ENCODE data around the gene CTAGE6.
"Not testable (repeated sequence)": the region's sequence is repeated elsewhere in the genome, so short reads cannot be mapped to it uniquely, and the experiment has no call there.

Gene CTAGE6

GRCh38 chr7:143737037-143737819, 20.3 kb downstream of the CTAGE6 start:
- not testable (repeated sequence) for DNase-seq, H3K4me3 Mint-ChIP-seq, H3K27ac Mint-ChIP-seq, H3K4me1 Mint-ChIP-seq, H3K9me3 Mint-ChIP-seq, H3K36me3 Mint-ChIP-seq, H3K27me3 Mint-ChIP-seq
- peak; percentile 52 to 66 for ATAC-seq (replicated peaks)

GRCh38 chr7:143735962-143736361, 21.5 kb downstream of the CTAGE6 start:
- no peaks in the 10 kb centered on the region for H3K27me3 Mint-ChIP-seq
- H3K4me3 Mint-ChIP-seq: no peak overlapping the region
- H3K4me1 Mint-ChIP-seq: peaks cover 0 to 2% of the 10 kb centered on the region in 2 donors
- no peaks in the 10 kb centered on the region for H3K9me3 Mint-ChIP-seq
- H3K27ac Mint-ChIP-seq: no peak overlapping the region
- DNase-seq (no peak), ATAC-seq (replicated peaks) (no peak)
- H3K36me3 Mint-ChIP-seq: no peaks in the 10 kb centered on the region

- Mint-ChIP-seq H3K4me1 (peaks cover 0 to 2% of the 10 kb centered on the region in 2 donors), H3K9me3 (no peaks in the 10 kb centered on the region), H3K27ac (no peak overlapping the region), H3K36me3 (peaks cover 3 to 12% of the 10 kb centered on the region in 2 donors), H3K4me3 (no peak overlapping the region), H3K27me3 (no peaks in the 10 kb centered on the region)
- no peak for DNase-seq
- no peak for ATAC-seq (replicated peaks)
Observed at GRCh38 chr7:143733876-143734275, 23.6 kb downstream of the CTAGE6 start.

DNA sequence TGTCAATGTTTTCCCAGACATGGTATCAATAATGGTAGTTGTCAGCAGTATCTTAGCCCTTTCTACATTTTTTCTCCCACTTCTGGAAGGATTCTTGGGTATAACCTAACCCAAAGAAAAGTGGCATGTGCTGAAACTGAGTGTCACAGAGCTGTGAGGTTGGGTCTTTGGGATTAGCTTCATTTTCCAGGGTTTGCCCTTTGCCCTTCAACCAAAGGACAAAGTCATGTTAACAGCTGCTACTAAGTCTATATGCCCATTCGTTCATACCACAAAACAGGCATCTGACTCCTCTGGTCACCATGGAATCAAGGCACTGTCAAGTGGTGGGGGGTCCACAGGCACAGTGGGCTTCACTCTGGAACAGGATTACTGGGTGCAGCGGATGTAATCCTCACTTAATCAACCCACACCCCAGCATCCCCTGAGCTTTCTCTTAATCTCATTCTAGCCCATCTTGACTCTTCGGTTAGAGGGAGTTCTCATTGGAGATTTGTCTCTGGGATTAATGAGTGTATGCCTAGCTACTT, 29.1 kb downstream of the CTAGE6 start:
- Mint-ChIP-seq H3K9me3 (no peaks in the 10 kb centered on the region), H3K27ac (no peak overlapping the region), H3K27me3 (no peaks in the 10 kb centered on the region), H3K36me3 (peaks cover 4 to 12% of the 10 kb centered on the region in 2 donors), H3K4me1 (no peaks in the 10 kb centered on the region), H3K4me3 (no peak overlapping the region)
- DNase-seq: no peak
- ATAC-seq (replicated peaks): no peak

DNA sequence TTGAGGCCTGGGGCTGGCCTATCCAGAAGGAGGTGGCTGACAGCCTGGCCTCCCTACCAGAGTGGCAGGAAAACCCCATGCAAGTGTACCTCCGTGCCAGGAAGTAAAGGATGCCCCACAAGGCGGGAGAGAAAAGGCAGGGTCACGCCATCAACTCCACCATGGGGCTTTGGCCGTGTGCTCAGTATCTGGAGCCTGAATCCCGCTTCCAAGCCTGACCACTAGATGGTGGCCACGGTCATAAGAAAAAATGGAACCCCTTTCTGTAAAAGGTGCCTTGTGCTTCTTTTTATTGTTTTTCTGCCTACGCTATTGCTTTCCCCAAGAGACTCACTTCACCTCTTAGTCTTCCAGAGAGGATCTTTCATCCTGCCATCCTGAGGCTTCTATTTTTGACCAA, 29.9 kb downstream of the CTAGE6 start:
- H3K27ac Mint-ChIP-seq, H3K9me3 Mint-ChIP-seq, H3K4me3 Mint-ChIP-seq, H3K27me3 Mint-ChIP-seq, DNase-seq, H3K4me1 Mint-ChIP-seq: not testable (repeated sequence)
- ATAC-seq (replicated peaks): peak; percentile 64 to 68
- peaks cover 4 to 12% of the 10 kb centered on the region in 2 donors for H3K36me3 Mint-ChIP-seq

GRCh38 chr7:143726143-143726542, 31.4 kb downstream of the CTAGE6 start:
- H3K27me3 Mint-ChIP-seq; H3K4me3 Mint-ChIP-seq; DNase-seq; H3K27ac Mint-ChIP-seq; H3K4me1 Mint-ChIP-seq; ATAC-seq (replicated peaks); H3K9me3 Mint-ChIP-seq: not testable (repeated sequence)
- H3K36me3 Mint-ChIP-seq: peaks cover 4 to 12% of the 10 kb centered on the region in 2 donors

- DNase-seq; H3K9me3 Mint-ChIP-seq; H3K27ac Mint-ChIP-seq; H3K4me1 Mint-ChIP-seq; H3K4me3 Mint-ChIP-seq; H3K27me3 Mint-ChIP-seq; H3K36me3 Mint-ChIP-seq; ATAC-seq (replicated peaks): not testable (repeated sequence)
Observed at GRCh38 chr7:143720335-143720734, 37.2 kb downstream of the CTAGE6 start.

GRCh38 chr7:143715543-143716193, 41.8 kb downstream of the CTAGE6 start:
- ATAC-seq (replicated peaks): not testable (repeated sequence)

GRCh38 chr7:143714581-143715454, 42.7 kb downstream of the CTAGE6 start:
- H3K27me3 Mint-ChIP-seq; H3K4me3 Mint-ChIP-seq; ATAC-seq (replicated peaks); H3K36me3 Mint-ChIP-seq; DNase-seq; H3K4me1 Mint-ChIP-seq; H3K27ac Mint-ChIP-seq; H3K9me3 Mint-ChIP-seq: not testable (repeated sequence)

More at GRCh38 chr7:143715543-143716193, 41.8 kb downstream of the CTAGE6 start:
- H3K9me3 Mint-ChIP-seq, H3K27ac Mint-ChIP-seq, H3K4me3 Mint-ChIP-seq, H3K4me1 Mint-ChIP-seq, H3K36me3 Mint-ChIP-seq, H3K27me3 Mint-ChIP-seq, DNase-seq: not testable (repeated sequence)

DNA sequence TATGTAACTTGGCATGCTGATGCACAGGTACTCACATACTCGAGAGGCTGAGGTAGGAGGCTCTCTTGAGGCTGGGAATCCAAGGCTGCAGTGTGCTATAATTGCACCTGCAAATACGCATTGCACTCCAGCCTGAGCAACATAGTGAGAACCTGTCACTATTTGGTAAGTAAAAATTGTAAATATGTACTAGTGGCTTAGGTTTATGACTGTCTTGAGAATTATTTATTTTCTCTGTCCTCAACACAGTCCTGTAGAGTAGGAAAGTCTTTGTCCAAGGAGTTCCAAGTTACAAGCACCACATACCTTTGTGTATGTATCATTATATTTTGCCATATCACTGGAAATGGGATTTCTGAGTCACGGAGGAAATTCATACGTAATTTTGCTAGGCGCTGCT, 45.1 kb downstream of the CTAGE6 start:
- ATAC-seq (replicated peaks); H3K27ac Mint-ChIP-seq; H3K36me3 Mint-ChIP-seq; H3K27me3 Mint-ChIP-seq; H3K4me3 Mint-ChIP-seq; H3K9me3 Mint-ChIP-seq; DNase-seq; H3K4me1 Mint-ChIP-seq: not testable (repeated sequence)

- not testable (repeated sequence) for H3K27ac Mint-ChIP-seq
Observed at GRCh38 chr7:143711727-143712324, 45.7 kb downstream of the CTAGE6 start.

GRCh38 chr7:143709895-143710294, 47.6 kb downstream of the CTAGE6 start:
- not testable (repeated sequence) for ATAC-seq (replicated peaks); H3K9me3 Mint-ChIP-seq; H3K4me3 Mint-ChIP-seq; H3K27ac Mint-ChIP-seq; H3K36me3 Mint-ChIP-seq; H3K27me3 Mint-ChIP-seq; H3K4me1 Mint-ChIP-seq; DNase-seq

More at GRCh38 chr7:143711727-143712324, 45.7 kb downstream of the CTAGE6 start:
- H3K36me3 Mint-ChIP-seq; H3K4me1 Mint-ChIP-seq; H3K4me3 Mint-ChIP-seq; DNase-seq; H3K9me3 Mint-ChIP-seq; H3K27me3 Mint-ChIP-seq; ATAC-seq (replicated peaks): not testable (repeated sequence)

Data from stimulated activated naive B cell treated with anti-CD40 and anti-IgM and Interleukin-4, amounts not matched to agents 10 μg/mL and 1 μg/mL and 100 μg/mL, for 72 hours (primary cell).